ENCODE results near the gene SWAP70.
"Not testable (repeated sequence)": the region's sequence is repeated elsewhere in the genome, so short reads cannot be mapped to it uniquely, and the experiment has no call there.

SWAP70 gene

DNA sequence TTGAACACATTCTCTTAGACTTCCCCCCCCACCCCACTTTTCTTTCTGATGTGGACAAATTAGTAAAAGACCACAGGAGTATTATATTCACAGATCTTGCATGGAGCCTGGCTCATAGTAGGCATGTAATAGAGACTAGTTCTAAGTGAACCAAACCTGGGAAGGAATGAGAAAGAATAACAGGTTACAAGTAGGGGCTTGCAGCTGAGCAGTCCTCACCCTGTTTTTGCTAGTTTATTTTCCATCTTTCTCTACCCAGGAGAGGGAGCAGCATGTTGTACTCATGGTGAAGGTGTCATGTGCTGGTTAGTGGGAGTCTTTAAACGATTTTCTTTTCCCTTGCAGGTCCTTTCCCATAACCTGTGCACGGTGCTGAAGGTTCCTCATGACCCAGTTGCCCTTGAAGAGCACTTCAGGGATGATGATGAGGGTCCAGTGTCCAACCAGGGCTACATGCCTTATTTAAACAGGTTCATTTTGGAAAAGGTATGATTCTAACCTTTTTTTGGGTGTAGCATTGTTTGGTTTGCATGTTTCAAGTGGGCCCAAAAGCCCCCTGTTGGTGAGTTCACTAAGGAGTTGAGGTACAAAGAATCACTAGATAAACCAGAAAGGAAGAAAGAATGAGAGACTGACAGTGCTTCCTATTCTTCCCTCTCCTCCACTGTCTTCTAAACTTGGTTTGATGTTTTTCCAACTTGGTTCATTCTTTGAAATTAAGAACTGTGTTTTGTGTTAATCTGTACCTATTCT, 30.1 kb downstream of the SWAP70 start:
- DNase-seq: no peak

DNA sequence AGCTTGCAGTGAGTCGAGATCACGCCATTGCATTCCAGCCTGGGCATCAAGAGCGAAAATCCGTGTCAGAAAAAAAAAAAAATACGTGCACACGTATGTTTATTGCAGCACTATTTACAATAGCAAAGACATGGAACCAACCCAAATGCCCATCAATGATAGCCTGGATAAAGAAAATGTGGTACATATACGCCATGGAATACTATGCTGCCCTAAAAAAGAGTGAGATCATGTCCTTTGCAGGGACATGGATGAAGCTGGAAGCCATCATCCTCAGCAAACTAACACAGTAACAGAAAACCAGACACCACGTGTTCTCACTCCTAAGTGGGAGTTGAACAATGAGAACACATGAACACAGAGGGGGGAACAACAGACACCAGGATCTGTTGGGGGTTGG, 31.4 kb downstream of the SWAP70 start:
- DNase-seq: not testable (repeated sequence)

DNA sequence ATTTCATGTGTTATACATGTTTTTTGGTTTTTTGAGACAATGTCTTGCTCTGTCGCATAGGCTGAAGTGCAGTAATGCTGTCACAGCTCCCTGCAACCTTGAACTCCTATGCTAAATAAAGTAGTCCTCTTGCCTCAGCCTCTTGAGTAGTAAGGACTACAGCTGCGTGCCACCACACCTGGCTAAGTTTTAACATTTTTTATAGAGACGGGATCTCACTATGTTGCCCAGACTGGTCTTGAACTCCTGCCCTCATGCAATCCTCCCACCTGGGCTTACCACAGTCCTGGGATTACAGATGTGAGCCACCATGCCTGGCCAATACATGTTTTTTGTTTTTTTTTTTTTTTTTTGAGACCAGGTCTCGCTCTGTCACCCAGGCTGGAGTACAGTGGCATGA, 33.9 kb downstream of the SWAP70 start:
- no peak for DNase-seq

DNA sequence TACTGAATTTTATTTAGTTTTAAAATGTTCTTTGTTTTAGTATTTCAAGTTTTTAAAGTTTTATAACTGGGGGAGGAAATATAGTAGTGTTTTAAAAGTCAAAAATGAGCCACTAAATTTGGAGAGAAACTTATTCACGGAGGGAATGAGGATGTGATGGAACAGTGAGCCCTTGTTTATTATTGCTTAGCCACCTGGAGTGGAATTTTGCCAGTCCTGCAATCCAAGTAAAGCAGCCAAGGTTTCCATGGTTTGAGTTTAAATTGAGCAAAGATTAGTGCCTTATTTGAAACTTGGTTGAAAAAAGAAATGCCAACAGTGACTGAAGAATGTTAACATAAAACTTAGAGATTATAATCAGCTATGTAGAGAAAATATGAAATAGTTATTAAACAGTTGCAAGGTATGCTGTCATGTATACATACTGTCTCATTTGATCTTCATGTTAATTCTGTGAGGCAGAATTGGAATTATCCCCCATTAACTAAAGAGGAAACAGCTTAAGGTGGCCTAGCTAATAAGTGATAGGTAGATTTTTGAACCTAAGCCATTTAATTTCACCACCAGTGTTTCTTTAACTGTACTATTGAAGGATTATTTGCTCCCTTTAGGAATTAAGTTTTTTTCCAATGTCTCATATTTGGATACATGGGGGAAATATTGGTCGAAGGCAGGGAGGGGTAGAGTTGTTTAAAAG, 36.4 kb downstream of the SWAP70 start:
- DNase-seq: no peak

DNA sequence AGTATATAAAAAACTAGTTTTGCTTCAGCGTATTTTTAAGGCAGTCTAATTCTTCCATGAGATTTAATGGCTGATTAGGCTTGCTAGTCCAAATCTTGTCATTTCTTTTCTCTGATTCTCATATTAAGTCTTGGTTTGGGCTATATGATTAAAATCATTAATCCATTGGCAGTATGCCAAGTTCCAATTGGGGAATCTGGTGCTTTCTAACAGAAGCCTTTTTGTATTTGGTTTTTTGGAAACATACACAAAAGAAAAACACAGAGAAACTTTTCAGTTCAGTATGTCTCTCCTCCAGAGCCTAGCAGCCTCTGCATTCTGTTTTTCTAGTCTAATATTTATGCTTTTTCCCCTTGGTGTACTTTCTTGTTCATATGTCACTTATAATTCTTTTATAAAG, 37.9 kb downstream of the SWAP70 start:
- no peak for DNase-seq

DNA sequence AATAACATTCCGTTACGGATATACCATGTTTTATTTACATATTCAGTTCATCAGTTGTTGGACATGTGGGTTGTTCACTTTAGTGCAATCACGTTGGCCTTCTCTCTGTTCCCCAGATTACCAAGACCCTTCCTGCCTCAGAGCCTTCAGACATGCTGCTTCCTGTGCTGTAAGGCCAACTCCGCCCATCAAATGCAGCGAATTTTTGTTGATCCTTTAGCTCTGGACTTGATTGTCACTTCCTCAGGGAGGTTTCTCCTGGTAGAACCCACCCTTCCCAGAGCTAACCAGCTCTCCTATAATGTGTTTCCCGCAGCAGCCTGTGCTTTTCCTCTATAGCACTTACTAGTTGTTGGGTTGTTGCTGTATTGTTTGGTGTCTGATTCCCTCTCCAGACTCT, 39.4 kb downstream of the SWAP70 start:
- no peak for DNase-seq

DNA sequence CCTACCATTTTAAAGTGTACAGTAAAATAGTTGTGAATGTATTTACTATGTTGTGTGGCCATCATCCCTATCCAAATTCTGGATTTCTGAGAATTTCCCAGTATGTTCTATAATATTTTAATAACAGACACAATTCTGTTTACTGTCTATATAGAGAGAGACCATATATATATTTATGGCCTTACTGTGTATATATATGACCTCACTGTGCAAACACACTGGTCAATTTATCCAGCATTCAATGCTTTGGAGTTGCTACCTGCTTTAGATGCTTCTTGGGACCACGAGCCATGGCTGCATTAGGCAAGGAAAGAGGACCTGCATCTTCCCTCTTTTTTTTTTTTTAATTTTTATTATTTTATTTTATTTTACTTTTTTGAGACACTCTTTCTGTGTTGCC, 40.2 kb downstream of the SWAP70 start:
- no peak for DNase-seq

DNA sequence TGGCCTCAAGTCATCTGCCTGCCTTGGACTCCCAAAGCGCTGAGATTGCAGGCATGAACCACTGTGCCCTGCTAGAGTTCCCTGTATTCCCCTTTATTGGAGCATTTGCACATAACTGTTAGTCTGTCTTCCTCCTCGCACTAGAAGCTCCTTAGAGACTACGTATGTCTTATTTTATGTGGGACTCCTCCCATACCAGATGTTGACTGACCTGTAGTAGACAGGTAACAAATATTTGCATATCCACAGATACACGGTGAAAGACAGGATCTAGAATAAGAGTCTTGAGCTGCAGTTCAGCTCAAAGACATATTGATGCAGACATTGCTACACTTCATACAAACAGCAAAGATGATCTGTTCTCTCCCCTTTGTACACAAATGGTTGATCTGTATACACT, 40.7 kb downstream of the SWAP70 start:
- no peak for DNase-seq

DNA sequence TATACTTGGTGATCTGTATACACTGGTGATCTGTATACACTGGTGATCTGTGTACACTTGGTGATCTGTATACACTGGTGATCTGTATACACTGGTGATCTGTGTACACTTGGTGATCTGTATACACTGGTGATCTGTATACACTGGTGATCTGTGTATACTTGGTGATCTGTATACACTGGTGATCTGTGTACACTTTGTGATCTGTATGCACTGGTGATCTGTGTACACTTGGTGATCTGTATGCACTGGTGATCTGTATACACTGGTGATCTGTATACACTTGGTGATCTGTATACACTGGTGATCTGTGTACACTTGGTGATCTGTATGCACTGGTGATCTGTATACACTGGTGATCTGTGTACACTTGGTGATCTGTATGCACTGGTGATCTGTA, 41.5 kb downstream of the SWAP70 start:
- not testable (repeated sequence) for DNase-seq

DNA sequence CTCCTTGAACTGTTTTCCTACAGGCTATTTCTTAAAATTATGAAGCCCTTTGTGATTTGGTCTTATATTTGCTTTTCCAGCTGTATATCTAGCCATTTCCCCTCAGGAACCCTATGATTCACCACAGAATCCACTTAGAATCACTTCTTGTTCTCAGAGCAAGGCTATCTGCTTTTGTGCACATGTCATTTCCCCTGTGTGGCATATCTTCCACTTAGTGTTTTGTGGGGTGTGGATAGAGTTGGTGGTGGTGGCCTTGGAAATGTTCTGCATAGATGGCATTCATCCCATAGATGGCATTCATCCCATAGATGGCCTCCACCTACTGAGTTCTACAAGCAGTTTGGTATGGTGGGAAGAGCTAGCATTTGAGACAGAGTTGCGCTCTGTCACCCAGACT, 44.7 kb downstream of the SWAP70 start:
- DNase-seq: no peak

DNA sequence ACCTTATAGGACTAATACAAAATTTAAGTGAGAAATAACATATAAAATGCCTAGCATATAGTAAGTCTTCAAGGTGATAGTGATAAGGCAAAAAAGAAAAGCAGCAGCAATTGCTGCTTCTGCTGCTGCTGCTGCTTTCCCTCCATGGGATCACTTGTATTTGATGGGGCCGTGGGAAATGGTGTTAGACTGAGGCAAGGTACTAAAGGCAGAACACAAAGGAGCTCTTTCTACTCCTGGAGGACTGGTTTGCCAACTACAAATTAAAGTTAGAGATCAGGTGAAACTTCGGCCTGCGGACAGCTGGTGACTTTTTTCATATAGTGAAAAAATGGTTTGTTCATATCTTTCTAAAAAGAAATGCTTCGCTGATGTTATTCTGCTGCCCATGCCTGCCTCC, 46.3 kb downstream of the SWAP70 start:
- DNase-seq: no peak

DNA sequence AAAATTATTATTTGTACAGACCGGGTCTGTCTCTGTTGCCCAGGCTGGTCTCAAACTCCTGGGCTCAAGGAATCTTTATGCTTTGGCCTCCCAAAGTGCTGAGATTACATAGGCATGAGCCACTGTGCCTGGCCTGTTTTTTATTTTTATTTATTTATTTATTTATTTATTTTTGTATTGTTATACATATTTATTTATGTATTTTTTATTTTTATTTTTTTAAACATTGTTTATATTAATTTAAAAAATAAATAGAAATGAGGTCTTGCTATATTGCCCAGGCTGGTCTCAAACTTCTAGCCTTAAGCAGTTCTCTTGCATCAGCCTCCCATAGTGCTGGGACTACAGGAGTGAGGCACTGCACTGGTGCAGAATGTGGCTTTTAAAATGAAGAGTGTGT, 47.0 kb downstream of the SWAP70 start:
- DNase-seq: no peak

DNA sequence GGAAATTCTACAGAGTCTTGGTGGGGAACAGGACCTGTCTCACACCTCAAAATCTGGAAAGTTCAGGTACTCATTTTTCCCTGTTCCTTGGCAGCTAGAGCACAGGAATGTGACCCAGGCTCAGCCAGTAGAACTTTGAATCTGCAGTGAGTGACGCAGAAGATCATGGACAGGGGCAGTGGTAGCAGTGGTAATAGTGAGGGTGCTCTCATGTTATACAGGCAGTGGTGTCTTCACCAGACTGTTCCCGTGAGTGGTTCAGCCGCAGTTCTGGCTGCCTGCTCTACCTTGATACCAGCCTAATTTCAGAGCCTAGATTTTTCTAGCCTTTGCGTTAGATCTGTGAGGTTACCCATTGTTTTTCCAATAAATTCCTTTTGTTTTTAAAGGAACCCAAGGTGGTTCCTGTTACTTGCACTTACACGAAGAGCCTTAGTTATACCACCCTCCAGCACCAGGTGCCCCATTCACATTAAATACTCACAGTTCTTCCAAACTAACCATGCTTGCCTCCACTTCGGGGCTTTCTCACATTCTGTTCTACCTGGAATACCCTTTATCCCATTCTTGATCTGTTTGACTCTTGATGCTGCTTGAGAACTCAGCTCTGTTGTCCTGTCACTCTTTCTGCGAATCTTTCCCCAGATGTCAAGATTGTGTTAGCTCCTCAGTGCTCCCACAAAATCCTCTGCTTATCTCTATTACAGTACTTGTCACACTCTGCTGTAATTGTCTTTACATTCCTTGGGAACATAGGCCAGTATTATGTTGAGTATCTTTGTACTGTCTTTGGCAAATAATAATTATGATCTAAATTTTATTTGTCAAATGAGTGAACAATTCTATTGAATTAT, 47.8 kb downstream of the SWAP70 start:
- DNase-seq: no peak

DNA sequence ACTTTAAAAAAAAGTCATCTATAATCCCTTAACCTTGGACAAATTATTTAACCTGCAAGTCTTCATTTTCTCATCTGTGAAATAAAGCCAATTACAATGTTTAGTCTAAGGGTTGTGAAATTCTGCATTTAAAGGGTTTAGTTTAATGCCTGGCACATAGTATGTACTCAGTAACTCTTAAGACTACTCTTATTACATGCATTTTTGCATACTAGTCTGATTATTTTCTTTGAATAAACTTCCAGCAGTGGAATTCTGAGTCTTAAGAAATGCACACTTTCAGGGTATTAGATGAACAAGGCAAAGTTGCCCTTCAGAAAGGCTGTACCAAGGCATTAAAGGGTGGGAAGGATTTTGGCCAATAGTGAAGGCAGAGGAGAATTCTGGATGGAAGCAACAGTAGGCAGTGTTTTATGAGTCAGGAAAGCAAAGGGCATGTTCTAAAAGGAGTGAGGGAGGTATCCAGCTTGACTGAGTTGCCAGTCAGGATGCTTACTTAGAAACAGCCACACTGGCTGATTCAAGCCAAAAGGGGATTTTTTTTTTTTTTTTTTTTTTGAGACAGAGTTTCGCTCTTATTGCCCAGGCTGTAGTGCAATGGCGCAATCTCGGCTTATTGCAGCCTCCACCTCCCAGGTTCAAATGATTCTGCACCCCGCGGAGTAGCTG, 50.5 kb downstream of the SWAP70 start:
- DNase-seq: no peak

DNA sequence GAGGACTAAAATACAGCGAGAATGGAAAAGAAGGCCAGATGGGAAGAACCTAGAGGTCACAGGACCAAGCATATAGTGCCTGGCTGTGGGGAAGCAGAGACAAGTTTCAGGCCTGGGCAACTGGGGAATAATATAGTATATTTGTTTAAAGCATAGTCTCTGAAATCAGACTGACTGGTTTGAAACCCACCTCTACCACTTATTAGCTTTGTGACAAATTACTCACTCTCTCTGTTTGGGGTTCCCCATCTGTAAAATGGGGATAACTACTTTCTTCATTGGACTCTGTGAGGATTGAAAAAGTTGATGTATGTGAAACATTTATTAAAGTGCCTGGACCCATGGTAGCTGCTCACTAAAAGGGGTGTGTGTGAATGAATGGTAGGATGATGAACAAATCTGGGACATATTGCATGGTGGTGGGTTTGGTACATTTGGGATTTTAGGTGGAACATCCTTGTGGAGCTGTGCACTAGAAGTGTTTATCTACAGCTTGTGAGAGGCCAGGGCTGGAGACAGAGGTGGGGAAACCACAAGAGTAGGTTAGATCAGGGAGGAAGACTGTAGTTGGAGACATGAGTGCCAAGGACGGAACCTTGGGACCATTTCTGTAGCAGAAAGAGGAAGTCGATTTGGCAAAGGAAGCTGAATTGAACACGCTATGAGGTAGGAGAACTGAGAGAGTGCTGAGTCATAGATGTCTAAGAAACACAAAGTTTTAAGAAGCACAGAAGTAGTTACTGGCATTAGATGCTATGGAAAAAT, 52.6 kb downstream of the SWAP70 start:
- DNase-seq: no peak

DNA sequence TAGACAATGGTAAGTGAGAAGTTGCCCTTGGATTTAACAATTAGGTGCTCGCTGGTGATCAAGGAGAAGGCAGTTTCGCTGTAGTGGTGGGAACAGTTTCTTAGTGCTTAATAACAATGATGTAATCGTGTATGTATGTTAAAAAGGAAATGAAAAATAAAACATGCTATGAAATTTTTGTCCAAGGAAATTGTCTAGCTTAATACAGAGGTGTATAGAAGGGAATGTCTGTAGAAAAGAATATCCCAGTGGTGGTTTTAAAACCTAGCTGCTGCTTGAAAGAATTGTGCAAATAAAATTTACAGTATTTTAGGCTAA, 53.1 kb downstream of the SWAP70 start:
- DNase-seq: no peak

DNA sequence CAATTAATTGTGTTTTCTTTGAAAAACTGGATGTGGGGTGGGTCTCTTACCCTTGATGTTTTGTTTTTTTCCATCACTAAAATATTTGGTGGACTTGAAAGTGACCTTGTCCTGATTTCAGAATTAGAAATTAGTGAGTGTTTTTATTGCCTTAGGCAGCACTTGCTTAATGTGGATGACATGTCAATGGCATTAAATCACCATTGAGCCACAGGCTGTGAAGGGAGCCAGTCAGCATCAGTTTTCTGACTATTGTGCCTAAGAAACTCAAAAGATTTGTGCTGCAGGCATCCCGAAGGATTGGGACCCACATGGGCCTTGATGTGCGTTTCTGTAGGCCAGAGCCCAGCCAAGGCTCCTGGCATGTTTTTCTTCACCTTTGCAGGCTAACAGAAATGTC, 53.8 kb downstream of the SWAP70 start:
- DNase-seq: no peak

DNA sequence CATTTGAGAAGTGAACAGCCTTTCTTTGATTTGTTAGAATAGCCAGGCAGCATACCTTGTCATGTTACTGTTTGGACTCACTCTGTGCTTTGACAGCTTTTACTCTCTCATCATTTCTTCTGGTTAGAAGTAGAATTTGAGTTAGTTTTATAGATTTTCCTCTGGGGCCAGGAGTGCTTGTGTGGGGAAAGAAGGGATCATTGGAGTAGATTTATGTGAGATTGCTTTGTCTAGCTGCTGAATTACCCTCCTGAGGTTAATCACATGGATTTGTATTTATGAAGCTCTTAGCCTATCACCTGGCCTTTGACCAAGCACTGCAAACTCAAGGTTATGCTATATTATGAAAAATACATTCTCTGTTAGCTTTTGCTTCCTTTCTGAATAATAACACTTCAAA, 54.3 kb downstream of the SWAP70 start:
- DNase-seq: no peak

DNA sequence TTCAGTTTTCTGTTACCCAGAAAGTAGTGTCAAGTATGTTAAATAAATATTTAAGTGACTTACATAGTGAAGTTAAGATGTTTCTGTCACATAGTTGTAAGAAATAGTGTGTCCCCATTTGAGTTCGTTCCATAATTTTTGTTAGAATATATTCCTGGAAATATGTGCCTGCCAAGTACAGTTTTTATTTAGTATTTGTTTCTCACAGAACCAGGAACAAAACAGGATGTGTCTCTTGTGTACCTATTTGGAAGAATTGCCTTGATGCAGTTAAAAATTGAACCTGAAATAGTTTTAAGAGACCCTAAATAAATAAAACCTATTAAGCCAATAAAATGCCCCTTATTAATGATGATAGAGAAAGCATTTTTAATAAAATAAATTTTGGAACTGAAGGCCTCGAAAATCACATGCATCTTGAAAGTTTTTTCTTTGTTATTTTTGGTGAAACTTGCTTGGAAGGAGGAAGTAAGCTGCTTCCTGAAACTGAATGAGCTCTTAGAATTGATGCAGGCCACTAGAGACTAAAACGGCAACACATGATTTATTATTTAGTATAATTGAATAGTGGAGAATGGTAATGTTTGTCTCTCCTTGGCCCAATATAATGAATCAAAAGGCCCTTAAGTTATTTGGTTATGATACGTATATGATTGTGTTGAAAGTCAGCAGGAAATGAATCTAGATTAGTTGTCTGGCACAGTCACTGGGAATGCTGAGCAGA, 55.9 kb downstream of the SWAP70 start:
- DNase-seq: peak; percentile 1

DNA sequence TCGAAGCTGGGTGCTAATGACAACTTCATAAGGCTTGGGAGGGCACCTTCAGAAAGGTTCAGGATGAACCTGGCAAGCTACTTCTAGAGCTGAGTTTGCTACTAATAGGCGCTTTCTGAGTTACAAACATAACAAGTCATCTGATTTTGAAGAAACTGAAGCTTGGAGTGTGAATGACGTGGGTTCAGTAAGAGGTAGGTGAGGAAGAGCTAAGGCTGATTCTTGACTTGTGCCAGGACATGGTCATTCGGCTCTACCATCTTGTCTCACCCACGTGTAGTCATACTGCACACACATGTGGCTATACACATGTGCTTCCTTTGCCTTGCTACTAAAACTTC, 56.4 kb downstream of the SWAP70 start:
- DNase-seq: no peak

DNA sequence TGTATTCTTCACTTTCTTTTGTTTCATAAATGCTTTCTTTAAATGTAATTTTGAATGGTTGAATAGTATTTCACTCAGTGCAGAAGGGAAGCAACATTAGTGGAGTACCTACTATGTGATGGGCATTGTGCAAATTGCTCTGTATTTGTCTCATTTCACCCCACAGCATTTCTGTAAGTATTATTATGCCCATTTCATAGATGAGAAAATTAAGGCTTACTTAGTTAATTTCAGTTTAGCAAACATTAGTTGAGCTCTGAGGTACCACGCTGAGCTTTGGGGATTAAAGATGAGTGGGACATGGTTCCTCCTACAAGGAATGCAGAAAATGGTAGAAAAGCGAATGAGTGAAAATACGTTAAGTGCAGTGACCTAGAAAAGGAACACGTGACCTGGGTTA, 58.1 kb downstream of the SWAP70 start:
- DNase-seq: no peak

DNA sequence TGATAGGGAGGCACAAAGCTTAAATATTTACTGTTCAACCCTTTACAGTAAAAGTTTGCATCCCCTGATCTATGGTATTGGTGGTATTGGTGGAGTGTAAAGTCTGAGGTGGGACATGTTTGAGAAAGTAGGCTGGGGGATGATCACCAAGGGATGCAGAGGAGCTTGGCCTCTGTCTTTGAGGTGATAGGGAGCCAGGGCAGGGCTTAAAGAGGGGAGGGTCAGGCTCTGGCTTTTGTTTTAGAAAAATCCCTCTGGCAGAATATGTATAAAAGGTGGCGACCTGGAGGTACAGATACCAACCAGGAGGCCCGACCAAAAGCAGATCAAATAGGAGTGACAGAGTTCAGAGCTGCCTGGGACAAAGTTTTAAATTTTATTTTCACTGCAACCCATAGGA, 59.0 kb downstream of the SWAP70 start:
- no peak for DNase-seq
